Pancreas (tissue), 10 donors: ENCODE measurements around the gene LY6G6D. TPM values are rescaled to one million over a fixed set of nuclear protein-coding genes. Genes with fewer than 3 reads are reported as not detected.

Experiments used
- ATAC-seq, 4 donors: fragments of 200-7000 bp; cut with Tn5 transposase; one replicate each; pipeline versions ENCODE4 v1.8.0 to v1.9.1; 2020; ENCODE audit warnings: mild to moderate bottlenecking in 4 of 4, moderate library complexity in 4 of 4
- DNase-seq, 6 donors: peaks; one replicate each; pipeline ENCODE4 v3.0.0-alpha.2; 2020
- FAIRE-seq: peaks from 2 replicates; lab custom pipeline; 2012; peaks lifted over from hg19 to GRCh38; lab: Jason Lieb, UNC
- H3K27ac ChIP-seq, 4 donors: fragments of 200-600 bp; sonication (generic); 1 replicate in 3 of 4; 2 replicates in 1 of 4; pipeline versions ENCODE4 v1.5.0 to v1.8.0; 2020
- H3K27me3 ChIP-seq, 4 donors: fragments of 200-600 bp; one replicate each; pipeline ENCODE4 v1.8.0; 2021
- H3K36me3 ChIP-seq, 3 donors: fragments of 200-600 bp; sonication (generic) in 1 of 3; one replicate each; pipeline versions ENCODE4 v1.5.0 to v1.8.0; 2020 to 2021
- H3K4me1 ChIP-seq, 3 donors: fragments of 200-600 bp; one replicate each; pipeline ENCODE4 v1.8.0; 2021
- H3K4me3 ChIP-seq, 4 donors: fragments of 200-600 bp; sonication (generic) in 2 of 4; one replicate each; pipeline versions ENCODE4 v1.5.0 to v1.8.0; 2020 to 2021
- H3K9me3 ChIP-seq, 4 donors: fragments of 200-600 bp; one replicate each; pipeline ENCODE4 v1.8.0; 2021
- CTCF ChIP-seq, 4 donors: fragments of 200-600 bp; sonication (generic) in 3 of 4; IDR thresholded peaks; one replicate each; pipeline versions ENCODE4 v1.5.0 to v1.8.0; 2021; ENCODE audit warnings: antibody characterized with exemption in 4 of 4
- WGBS, 2 donors: extraction: QIAGEN DNeasy Blood & Tissue Kit; methylation state at CpG; one replicate each; pipeline ENCODE4 v1.1.7; 2013; 5-methylcytosine and 5-hydroxymethylcytosine counted together
- intact Hi-C, 3 donors: fragments of 100-400 bp; cut with DNase I; formaldehyde crosslinking; loops; one replicate each; pipeline versions ENCODE4 v1.11.1 to v1.14.2; 2022
- polyA plus RNA-seq, 2 donors: library from polyadenylated mRNA; stranded (reverse); fragments of 200-250 nt; gene quantifications; one replicate each; pipeline ENCODE4 v1.2.3, GENCODE V29; 2013
- total RNA-seq, 6 donors: library from RNA; stranded (reverse); fragmentation: NEBNext Ultra II Directional in 4 of 6; extraction: Animal tissue kit (Norgen Biotek cat#: 25700) in 4 of 6; gene quantifications; one replicate each; pipeline versions ENCODE4 v1.2.1 to v1.2.4, GENCODE V29; 2021 to 2023
- donor health status: healthy with polysubstance abuse.
- donor health status: DM: no; HTN: no; CAD: no; lungs with moderate emphysema.
- donor health status: DM: no; HTN: no; CAD: no.
- donor health status: control.
- donor health status: control.
- donor health status: Bipolar disorder and iron deficiency.
- donor health status: DM: yes; HTN: yes; CAD: no.
- donor health status: DM: no; HTN: no; CAD: no.
- donor health status: DM: no; HTN: no; CAD: no.
- donor health status: DM: yes; HTN: yes; CAD: no.

The LY6G6D gene
- total and polyA plus RNA-seq, 8 donors, result not detected

GRCh38 chr6:31691564-31692108, 23.5 kb upstream of the LY6G6D start:
- intact Hi-C loops, result no loop called here
- ATAC-seq, result no peak
- no peak for DNase-seq
- Histone ChIP-seq H3K4me3 (no peak overlapping the region), H3K27me3 (no peaks in the 10 kb centered on the region), H3K27ac (no peak overlapping the region), H3K4me1 (no peaks in the 10 kb centered on the region), H3K9me3 (no peaks in the 10 kb centered on the region), H3K36me3 (peaks cover 4 to 20% (median 17%) of the 10 kb centered on the region in 3 donors)
- TF ChIP-seq CTCF (IDR thresholded peaks at IDR 0.05), result no peak
- FAIRE-seq, result no peak
- 93 to 96% methylated on average over 12 of the region's 12 CpGs for WGBS, 2 donors

- no peaks in the 10 kb centered on the region for H3K9me3 ChIP-seq
- H3K27ac ChIP-seq, result no peak overlapping the region
- no peak overlapping the region for H3K4me3 ChIP-seq
- DNase-seq (no peak), FAIRE-seq (no peak), ATAC-seq (no peak)
- H3K27me3 ChIP-seq, result no peaks in the 10 kb centered on the region
- WGBS, 2 donors, result 81 to 86% methylated on average over 4 of the region's 4 CpGs
- intact Hi-C loops, result no loop called here
- peaks cover 6 to 20% (median 17%) of the 10 kb centered on the region in 3 donors for H3K36me3 ChIP-seq
- H3K4me1 ChIP-seq, result no peaks in the 10 kb centered on the region
- no peak for TF ChIP-seq CTCF (IDR thresholded peaks at IDR 0.05)
Measured at GRCh38 chr6:31692353-31692752, 22.8 kb upstream of the LY6G6D start.

- H3K36me3 ChIP-seq, result peaks cover 6 to 17% (median 16%) of the 10 kb centered on the region in 3 donors
- FAIRE-seq, result no peak
Measured at GRCh38 chr6:31692886-31693285, 22.3 kb upstream of the LY6G6D start.

GRCh38 chr6:31693535-31693934, 21.6 kb upstream of the LY6G6D start:
- no peak for TF ChIP-seq CTCF (IDR thresholded peaks at IDR 0.05)
- H3K36me3 ChIP-seq, result peaks cover 6 to 14% (median 12%) of the 10 kb centered on the region in 3 donors
- H3K27me3 ChIP-seq, result no peaks in the 10 kb centered on the region
- WGBS, 2 donors, result 91 to 92% methylated on average over 6 of the region's 6 CpGs
- DNase-seq, result no peak
- FAIRE-seq, result no peak
- H3K4me1 ChIP-seq, result no peaks in the 10 kb centered on the region
- no peak for ATAC-seq
- no peak overlapping the region for H3K27ac ChIP-seq
- H3K4me3 ChIP-seq, result no peak overlapping the region
- intact Hi-C loops, result no loop called here
- no peaks in the 10 kb centered on the region for H3K9me3 ChIP-seq

More at GRCh38 chr6:31692886-31693285, 22.3 kb upstream of the LY6G6D start:
- no peaks in the 10 kb centered on the region for H3K27me3 ChIP-seq
- no peak overlapping the region for H3K4me3 ChIP-seq
- intact Hi-C loops, result no loop called here
- H3K27ac ChIP-seq, result no peak overlapping the region
- 93 to 95% methylated on average over 9 of the region's 9 CpGs for WGBS, 2 donors
- H3K9me3 ChIP-seq, result no peaks in the 10 kb centered on the region
- ATAC-seq (no peak), DNase-seq (no peak)
- no peaks in the 10 kb centered on the region for H3K4me1 ChIP-seq
- no peak for TF ChIP-seq CTCF (IDR thresholded peaks at IDR 0.05)

- peaks cover 0 to 10% (median 7%) of the 10 kb centered on the region in 3 donors for H3K4me1 ChIP-seq
- WGBS, 2 donors, result 52 to 70% methylated on average over 3 of the region's 3 CpGs
- intact Hi-C loops, result no loop called here
Measured at GRCh38 chr6:31697555-31697954, 17.6 kb upstream of the LY6G6D start.

More at GRCh38 chr6:31697555-31697954, 17.6 kb upstream of the LY6G6D start:
- no peak for TF ChIP-seq CTCF (IDR thresholded peaks at IDR 0.05)
- H3K9me3 ChIP-seq, result no peaks in the 10 kb centered on the region
- no peaks in the 10 kb centered on the region for H3K27me3 ChIP-seq
- no peak overlapping the region for H3K27ac ChIP-seq
- ATAC-seq (no peak), DNase-seq (no peak), FAIRE-seq (no peak)
- H3K36me3 ChIP-seq, result peaks cover 3 to 12% (median 6%) of the 10 kb centered on the region in 3 donors
- H3K4me3 ChIP-seq, result no peak overlapping the region
